Germinal center (tissue), 1 donor: ENCODE data around the gene LMNTD2.
A peak's percentile ranks its signal among the peaks of the same experiment; 100 is the strongest.

ENCODE experiments used
- DNase-seq: peaks from one replicate; pipeline ENCODE4 v3.0.0; 2012; ENCODE audit warnings: mixed read lengths, low spot score

Gene LMNTD2

DNA sequence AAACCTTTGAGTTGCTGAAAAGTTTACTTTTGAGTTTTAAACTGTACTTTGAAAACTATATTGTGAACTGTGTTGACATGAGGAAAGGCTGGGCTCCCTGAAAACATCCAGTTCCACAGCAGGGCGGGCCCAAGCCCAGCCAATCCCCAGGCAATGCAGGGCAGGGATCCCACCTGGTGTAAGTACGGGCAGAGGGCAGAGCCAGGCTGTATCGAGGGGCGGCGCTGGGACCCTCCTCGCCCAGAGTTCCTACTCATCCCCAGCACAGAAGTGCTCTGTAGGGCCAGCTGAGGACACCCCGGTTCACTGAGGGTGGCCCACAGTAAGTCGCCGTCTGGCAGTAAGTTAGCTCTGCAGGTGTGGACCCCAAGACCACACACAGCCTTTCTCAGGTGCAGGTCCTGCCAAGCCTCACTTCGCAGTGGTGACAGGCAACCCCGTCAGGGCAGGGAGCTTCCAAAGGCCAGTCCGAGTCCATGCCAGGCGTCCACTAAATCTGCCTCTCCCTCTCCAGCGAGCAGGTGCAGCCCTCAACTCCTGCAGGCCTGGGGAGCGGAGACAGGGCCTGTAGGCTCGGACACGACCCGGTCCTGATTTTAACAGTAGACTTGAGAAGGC is 6.6 kb upstream of the LMNTD2 start:
- no peak for DNase-seq

DNA sequence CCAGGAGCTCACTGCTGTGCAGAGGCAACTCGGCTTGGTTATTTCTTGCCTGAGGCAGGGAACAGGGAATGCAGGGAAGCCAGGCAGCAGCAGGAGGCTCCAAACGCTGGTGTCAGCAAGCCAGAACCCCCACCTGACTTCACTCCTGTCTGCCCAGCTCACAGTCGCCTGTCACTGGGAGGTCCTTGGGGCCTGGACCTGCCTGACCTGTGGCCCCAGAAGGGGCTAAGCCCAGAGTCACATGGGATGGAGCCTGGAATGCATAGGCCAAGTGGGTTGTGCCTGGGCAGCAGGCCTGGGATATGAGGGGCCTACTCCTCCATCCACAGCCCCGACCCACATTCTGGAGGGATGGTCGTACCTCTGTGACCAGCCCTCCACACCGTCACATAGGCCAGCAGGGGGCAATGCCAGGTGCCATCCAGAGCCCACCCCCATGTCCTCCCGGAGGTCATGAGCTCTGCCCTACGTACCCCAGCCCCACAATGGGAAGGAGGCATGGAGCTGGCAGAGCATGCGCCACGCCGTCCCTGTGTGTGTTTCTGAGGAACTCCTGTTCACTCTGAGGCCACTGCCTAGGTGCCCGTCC is 5.5 kb upstream of the LMNTD2 start:
- DNase-seq: no peak

DNA sequence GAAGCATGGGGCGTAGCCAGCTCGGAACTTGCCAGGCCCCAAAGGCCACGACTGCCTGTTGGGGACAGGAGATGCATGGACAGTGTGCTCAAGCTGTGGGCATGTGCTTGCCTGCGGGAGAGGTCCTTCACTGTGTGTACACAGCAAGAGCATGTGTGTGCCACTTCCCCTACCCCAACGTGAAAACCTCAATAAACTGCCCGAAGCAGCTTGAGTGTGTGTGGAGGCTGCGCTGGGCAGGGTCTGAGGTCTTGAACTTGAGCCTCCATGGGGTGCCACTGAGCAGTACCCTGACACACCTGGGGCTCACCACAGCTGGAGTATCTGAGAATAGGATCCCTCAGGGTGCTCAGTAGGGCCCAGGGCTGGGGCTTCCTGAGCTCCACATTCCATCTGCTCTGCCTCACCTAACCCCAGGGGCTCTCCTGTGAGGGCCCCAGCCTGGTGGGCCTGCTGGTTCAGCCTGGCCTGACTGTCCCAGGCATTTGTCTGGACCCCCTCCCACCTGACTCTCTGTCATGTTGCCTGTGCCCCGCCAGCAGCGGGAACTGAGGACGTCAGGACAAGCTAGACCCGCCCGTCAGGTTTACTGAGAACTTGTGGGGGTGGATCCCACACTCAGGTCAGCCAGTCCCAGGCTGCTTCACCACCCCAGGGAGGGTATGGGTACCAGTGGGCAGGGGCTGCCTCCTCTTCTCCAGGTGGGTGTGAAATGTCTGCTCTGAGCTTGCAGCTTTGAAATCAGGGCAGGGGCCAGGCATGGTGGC is 3.5 kb upstream of the LMNTD2 start:
- DNase-seq: no peak

DNA sequence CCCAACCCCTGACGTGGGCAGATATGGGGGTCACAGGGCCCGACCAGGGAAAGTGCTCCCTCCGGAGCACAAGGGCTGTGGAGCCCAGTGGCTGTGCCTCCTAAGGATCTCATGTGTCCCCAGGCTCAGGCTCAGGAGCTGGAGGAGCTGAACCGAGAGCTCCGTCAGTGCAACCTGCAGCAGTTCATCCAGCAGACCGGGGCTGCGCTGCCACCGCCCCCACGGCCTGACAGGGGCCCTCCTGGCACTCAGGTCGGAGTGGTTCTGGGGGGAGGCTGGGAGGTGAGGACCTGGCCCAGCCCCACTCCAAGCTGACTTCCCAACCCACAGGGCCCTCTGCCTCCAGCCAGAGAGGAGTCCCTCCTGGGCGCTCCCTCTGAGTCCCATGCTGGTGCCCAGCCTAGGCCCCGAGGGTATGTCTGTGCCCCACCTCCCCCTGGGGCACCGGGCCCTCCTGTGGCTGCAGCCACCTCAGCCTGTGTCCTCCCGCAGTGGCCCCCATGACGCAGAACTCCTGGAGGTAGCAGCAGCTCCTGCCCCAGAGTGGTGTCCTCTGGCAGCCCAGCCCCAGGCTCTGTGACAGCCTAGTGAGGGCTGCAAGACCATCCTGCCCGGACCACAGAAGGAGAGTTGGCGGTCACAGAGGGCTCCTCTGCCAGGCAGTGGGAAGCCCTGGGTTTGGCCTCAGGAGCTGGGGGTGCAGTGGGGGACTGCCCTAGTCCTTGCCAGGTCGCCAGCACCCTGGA is 2.7 kb upstream of the LMNTD2 start:
- DNase-seq: no peak

DNA sequence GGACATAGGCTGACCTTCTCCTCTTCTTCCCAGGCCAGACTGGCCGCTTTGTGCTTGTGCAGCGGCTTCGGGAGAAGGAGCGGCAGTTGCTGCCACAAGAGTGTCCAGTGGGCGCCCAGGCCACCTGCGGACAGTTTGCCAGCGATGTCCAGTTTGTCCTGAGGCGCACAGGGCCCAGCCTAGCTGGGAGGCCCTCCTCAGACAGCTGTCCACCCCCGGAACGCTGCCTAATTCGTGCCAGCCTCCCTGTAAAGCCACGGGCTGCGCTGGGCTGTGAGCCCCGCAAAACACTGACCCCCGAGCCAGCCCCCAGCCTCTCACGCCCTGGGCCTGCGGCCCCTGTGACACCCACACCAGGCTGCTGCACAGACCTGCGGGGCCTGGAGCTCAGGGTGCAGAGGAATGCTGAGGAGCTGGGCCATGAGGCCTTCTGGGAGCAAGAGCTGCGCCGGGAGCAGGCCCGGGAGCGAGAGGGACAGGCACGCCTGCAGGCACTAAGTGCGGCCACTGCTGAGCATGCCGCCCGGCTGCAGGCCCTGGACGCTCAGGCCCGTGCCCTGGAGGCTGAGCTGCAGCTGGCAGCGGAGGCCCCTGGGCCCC is 1.6 kb upstream of the LMNTD2 start:
- no peak for DNase-seq

DNA sequence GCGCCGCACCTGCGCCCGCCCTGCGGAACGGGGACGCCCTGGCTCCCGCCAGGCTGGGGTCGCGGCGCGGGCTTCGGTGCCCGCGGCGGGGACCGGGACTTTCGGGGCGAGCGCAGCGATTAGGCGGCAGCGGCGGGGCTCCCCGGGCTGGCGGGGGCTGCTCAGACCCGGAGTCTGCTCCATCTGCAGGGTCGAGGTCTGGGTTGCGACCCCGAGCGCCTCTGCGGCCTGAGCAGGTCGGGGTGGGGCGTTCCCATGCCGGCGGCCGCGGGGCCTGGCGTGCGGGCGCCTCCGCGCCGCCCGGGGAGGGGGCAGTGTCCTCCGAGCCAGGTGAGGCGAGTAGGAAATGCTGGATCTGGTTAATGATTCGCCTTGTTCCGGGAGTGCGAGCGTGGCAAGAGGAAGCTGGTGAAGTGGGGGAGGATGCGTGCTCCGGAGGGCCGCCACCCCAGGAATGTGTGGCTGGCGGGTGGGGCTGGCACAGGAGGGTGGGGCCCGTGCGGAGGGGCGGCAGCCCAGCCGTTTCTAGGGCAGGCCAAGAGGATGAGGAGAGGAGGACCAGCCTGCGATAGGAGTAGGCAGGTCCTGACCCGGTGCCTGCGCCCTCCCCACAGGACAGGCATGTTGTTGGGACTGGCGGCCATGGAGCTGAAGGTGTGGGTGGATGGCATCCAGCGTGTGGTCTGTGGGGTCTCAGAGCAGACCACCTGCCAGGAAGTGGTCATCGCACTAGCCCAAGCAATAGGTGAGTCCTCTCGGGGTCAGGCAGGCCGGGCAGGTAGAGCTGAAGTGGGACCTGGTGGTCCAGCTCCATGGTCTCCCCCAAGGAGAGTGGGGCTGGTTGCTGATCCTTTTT is 838 bp upstream of the LMNTD2 start:
- no peak for DNase-seq

DNA sequence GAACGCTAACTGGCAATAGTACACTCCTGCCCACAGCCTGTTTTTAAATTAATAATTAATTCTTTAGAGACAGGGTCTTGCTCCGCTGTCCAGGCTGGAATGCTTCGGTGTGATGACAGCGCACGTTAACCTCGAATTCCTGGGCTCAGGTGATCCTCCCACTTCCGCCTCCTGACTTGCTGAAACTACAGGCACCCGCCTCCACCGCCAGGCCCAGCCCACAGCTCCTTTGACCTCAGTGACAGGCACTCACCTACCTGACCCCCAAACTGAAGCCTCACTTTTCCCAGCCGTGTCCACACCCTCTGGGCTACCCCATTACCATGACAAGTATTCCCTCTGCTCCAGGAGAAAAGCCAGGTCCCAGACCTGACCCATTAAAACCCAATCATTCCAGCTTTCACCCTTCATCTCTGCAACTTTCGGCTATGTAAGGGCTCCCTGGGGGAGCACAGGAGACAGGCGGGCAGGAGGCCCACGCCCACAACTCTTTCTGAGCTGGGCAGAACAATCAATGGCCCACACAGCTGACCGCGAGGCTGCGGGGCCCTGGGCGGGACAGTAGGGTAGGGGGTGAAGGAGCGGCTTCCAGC is 730 bp downstream of the LMNTD2 start:
- no peak for DNase-seq

DNA sequence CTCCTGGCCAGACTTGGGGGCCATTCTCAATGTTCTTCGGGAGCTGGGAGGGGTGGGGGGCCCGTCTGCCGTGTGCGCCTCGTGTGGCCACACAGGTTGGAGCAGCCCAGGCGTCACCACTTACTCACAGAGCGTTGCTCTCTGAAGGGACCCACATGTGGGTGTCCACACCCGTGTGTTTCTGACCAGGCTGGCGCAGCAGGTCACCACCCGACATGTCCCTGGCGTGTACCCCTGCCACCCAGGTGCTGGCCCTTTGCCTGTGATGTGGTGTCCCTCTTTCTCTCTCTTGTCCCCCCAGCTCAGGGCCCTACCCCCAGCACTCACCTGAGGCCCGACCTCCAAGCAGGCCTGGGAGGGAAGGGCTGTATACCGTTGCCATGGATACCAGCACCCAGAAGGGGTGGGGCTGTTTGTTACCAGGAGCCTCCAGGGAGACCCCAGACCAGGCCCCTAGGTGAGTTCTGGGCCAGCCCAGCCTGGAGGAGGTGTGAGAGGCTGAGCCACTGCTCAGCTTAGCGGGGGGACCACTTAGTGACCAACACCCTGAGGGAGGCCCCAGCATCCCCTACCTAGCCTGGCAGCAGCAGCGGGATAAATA is 1.4 kb downstream of the LMNTD2 start:
- DNase-seq: no peak

DNA sequence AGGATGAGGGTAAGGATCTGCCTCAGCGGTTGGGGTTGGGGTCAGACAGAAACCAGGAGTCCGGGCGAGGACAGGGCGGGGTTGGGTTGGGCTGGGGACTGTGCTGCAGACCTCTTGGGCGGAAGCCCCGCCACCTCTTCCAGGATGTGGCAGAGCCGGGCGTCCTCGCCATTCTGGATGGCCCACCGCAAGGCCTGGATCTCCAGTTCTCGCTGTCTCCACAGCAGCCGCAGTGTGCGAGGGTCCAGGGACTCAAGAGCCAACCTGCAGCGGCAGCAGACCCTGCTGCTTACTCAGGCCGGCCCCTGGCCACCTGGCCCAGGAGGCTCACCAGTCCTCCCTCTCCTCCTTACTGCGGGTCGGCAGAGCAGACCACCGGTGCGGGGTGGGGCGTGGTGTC is 2.0 kb downstream of the LMNTD2 start:
- no peak for DNase-seq

DNA sequence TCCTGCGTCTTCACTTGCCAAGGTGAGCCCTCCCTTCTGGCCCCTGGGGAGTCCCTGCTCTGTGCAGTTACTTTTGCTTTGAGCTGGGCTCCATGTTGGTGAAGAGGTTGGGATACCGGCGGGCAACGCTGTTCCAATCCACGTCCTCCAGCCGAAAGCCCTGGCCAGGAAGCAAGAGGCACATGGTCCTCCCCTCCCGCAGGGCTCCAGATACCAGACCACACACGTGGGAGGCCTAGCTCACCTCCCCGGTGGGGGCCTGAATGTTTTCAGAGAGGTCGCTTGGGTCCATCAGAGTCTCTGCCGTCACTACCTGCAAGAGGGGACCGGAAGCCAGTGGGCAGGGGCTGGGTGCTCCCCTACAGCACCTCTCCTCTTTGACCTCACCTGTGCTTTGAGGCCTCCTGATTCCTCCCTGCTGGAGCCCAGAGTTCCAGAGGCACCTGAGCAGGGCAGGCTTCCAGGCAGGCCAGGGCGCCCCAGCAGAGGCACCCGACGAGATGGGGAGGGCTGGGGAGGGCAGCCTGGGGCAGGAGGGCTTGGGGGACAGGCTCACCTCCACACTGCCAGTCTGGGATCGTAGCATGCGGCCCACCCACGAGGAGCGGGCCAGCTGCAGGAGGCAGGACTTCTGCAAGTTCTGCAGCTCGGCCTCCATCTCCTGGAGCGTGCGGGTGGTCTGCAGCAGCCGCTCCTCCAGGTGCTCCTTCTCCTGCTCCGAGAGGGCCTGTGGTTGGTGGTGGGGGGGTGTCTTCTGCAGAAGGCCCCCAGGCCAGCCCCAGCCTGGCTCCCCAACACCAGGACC is 3.0 kb downstream of the LMNTD2 start:
- no peak for DNase-seq

DNA sequence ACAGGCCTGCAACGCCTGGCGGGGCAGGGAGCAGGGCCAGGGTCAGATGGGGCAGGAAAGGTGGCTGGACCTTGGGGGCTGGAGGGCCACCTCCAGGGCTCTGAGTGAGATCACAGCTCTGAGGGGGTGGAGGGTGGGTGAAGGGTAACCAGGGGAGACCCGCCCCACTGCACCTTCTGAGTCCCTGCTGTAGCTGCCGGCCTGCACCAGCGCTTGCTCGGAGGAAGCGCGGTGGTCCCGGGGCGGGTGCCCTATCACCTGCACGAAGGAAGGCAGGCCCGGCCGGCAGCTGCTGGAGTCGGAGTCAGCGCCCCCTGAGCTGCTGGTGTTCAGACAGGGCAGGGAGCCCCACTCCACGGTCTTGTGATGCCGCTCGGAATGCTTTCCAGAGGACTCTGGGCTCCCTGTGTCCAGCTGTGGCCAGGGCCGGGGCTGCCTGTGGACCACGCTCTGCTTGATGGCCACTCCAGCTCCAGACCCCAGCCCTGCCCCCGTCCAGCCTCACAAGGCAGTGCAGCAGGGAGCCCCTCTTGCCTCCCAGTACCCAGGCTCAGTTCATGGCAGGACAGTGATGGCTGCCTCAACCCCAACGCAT is 3.8 kb downstream of the LMNTD2 start:
- no peak for DNase-seq

DNA sequence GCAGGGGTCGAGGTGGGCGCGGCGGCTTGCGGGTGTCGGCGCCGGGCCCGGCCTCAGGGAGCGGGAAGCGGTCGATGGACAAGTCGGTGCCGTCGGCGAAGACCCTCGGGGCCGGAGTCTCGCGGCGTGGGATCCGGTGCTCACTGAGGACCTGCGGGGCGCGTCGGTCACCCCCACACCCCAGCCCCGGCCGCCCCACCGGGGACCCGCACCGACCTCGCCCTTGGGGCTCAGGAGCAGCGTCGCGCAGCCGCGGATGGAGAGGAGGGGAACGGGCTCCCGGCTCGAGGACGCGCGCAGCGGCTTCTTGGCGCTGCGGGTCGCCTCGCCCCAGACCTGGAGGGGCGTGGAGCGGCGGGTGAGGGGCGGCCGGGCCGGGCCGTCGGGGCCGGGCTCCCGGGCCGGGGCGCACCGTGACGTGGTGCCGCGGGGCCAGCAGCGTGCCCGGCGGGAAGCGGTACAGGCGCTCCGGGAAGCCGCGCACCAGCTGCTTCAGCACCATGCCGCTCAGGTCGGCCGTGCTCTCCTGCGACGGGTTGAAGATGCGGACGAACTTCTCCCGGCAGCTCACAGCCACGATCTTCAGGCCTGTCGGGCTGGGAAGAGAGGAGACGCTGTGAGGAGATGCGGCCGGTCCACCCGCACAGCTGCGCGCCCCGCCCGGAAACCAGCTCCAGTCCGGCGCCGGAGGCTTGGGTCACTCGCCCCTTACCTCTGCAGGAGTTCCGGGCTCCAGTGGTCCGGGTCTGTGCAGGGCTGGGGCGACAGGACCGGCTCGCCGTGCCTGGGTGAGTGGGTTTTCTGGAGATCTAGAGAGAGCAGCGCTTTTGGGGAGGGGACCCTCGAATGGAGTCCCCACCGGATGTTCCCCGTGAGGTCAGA is 4.5 kb downstream of the LMNTD2 start:
- DNase-seq: no peak

DNA sequence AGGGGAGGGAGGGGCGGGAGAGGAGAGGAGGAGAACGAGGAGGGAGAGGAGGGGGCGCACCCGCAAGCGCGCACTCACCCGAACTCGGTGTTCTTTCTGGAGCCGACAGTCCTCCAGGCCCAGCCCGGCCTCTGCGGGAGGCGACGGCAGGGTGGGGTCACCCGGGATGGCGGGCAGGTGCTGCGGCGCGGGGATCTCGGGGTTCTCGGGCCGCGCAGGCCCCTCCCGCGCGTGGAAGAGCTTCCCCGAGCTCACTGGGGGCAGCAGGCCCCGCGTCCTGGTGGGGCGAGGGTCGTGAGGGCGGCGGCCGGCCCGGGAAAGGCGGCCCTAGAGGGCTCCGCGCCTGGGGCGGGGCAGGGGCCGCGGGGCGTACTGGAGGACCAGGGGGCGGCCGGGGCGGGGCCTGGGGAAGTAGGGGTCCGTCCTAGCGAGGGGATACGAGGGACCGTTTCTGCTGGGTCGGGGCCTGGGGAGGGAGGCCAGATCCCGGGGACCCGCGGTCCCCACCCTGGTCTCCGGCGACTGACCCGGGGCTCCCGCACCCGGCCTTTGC is 5.2 kb downstream of the LMNTD2 start:
- DNase-seq: no peak

DNA sequence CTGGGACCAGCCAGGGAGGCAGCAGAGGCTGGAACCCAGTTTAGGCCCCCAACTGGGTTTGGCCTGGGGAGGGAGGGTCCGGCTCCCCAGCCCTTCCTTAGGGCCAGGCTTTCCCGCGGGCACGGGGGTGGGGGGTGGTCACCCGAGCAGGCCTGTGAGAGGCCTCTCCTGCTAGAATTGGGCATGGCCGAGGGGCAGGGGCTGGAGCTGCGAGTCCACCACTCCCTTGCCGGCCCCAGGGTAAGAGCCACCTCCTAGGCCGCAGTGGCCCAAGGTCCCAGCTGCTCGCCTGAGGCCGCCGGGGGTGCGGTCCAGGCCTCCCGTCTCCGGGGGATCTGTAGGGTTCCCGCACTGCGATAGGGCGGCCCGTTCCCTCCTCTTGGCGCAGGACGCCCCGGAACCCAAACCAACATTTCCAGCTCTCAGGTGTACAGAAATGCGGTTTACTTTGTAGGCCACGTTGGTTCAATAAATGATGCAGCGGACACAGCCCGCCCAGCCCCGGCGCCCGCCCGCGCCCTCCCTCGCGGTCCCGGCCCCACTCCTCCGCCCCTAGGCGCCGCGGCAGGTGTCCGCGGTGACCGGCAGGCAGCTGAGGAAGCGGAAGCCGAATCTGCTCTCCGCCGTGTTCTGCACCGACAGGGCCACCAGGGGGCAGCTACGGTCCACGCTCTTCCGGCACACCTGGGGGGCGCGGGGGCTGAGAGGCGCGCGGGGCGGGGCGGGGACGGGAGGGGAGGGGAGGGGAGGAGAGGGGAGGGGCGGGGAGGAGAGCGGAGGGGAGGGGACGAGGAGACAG is 5.9 kb downstream of the LMNTD2 start:
- peak; percentile 78 for DNase-seq

DNA sequence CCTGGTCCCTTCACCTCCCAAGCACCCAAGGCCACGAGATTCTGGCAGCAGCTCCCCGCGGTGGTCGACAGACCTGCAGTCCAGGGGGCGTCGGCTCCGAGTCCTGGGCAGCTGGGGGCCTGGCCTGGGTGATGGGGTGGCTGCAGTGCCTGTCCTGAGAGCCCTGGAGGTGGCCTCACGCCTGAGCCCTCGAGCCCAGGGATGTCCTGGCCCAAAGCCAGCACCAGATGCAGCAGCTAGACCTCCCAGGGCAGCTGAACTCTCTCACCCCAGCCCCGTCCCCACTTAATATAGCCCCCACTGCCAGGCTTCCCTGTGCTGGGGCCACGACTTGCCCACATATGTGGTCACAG is 6.6 kb downstream of the LMNTD2 start:
- DNase-seq: no peak

DNA sequence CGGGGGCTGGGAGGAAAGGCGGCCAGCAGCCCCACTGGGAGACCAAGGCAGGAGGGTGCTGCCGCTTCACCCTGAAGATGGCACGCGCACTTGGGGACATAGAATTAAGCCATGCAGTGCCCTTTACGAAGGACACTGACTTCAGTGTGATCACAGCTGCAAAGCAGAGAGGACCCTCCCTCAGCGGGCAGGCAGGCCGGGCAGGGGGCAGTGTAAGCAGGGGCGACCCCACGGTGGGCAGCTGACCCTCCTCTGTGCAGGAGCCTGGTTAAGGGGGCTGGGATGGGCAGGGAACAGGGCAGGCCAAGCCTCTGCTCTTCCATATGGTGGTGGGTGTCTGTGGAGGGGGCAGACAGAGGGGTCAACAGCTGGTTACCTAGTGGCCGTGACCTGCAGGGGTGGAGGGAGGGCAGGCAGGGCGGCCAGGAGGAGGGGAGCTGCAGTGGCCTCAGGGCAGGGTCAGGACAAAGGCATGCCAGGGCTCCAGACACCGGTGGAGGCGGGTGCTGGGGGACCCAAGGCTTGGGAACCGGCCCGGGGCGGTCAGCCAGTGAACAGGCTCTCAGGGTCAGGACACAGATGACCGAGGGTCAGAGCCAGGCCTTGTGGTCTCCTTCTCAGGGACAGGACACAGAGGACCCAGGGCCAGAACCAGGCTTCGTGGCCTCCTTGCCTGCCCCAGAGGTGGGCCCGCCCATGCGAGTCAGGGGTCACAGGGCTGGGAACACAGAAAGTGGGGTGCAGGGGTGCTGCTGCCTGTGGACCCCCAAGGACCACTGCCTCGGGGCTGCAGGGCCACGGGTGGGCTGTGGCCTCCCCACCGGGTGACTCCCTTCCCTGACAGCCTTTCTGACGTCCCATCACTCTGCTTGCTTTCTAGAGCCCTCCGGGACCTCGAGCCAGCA is 7.2 kb downstream of the LMNTD2 start:
- no peak for DNase-seq
